ENCODE data around the gene CD93.

- TF ChIP-seq L3MBTL2 (conservative IDR thresholded peaks at IDR 0.05), result no peak
- TF ChIP-seq PKNOX1 (IDR thresholded peaks at IDR 0.05), result no peak
- TF ChIP-seq TARDBP (IDR thresholded peaks at IDR 0.05), result no peak
- TF ChIP-seq FOXM1 (IDR thresholded peaks at IDR 0.05; ENCODE audit: borderline replicate concordance), result no peak
Measured at GRCh38 chr20:23108871-23109270, 22.7 kb upstream of the CD93 start.

All from HEK293T (cell line).